SK-N-SH (cell line): ENCODE measurements around the gene NEDD8. TPM values are rescaled to one million over a fixed set of nuclear protein-coding genes. Genes with fewer than 3 reads are reported as not detected.

Source experiments
- CTCF ChIA-PET: fragments of 300-600, 350-600 bp; formaldehyde crosslinking; extraction: SDS; loops from one replicate; lab custom pipeline; 2021; lab: Yijun Ruan, JAX
- POLR2A ChIA-PET: fragments of 350-600 bp; sonication (Branson Sonifier 250); formaldehyde crosslinking; extraction: SDS; loops from one replicate; lab custom pipeline; 2020; ENCODE audit warnings: antibody characterized with exemption, inconsistent platforms; lab: Yijun Ruan, JAX
- DNase-seq: peaks from one replicate; pipeline ENCODE4 v3.0.0; 2012
- H2AFZ ChIP-seq: fragments of 200-600 bp; sonication (generic); 2 replicates; pipeline ENCODE4 v1.8.1; 2016; ENCODE audit warnings: antibody characterized with exemption, mild to moderate bottlenecking, low read depth
- H3F3A ChIP-seq: fragments of 200-600 bp; sonication (generic); replicated peaks from 2 replicates; pipeline ENCODE3; 2016; ENCODE audit warnings: antibody characterized with exemption, mild to moderate bottlenecking; ENCODE audit not compliant: insufficient read depth
- H3K27ac ChIP-seq, 2 experiments: fragments of 200-500 bp in 1 of 2; fragments of 200-600 bp in 1 of 2; sonication (Bioruptor generic) in 1 of 2; sonication (generic), shearing (Covaris generic) in 1 of 2; 2 replicates each; pipeline versions ENCODE4 v1.5.1 to v1.6.1; 2014 to 2016; ENCODE audit warnings: low read depth in 2 of 2, inconsistent platforms in 1 of 2, low read length in 1 of 2, mild to moderate bottlenecking in 1 of 2, mixed read lengths in 1 of 2
- H3K27me3 ChIP-seq: fragments of 200-600 bp; sonication (generic), shearing (Covaris generic); 2 replicates; pipeline ENCODE4 v1.6.1; 2016; ENCODE audit warnings: mixed run types; ENCODE audit not compliant: insufficient read depth
- H3K36me3 ChIP-seq, 2 experiments: fragments of 200-500 bp in 1 of 2; fragments of 200-600 bp in 1 of 2; sonication (Bioruptor generic) in 1 of 2; sonication (generic) in 1 of 2; replicated peaks in 1 of 2; 2 replicates each; pipeline versions ENCODE3 to v1.5.1; 2014 to 2016; ENCODE audit warnings: low read length in 1 of 2, mild to moderate bottlenecking in 1 of 2; ENCODE audit not compliant: insufficient read depth in 2 of 2, control insufficient read depth in 1 of 2
- H3K4me1 ChIP-seq, 2 experiments: fragments of 200-500 bp in 1 of 2; fragments of 200-600 bp in 1 of 2; sonication (Bioruptor generic) in 1 of 2; sonication (generic), shearing (Covaris generic) in 1 of 2; 2 replicates each; pipeline versions ENCODE4 v1.5.1 to v1.6.1; 2014 to 2016; ENCODE audit warnings: low read depth in 1 of 2, low read length in 1 of 2, mixed run types in 1 of 2; ENCODE audit not compliant: insufficient read depth in 2 of 2, control insufficient read depth in 1 of 2
- H3K4me2 ChIP-seq: fragments of 200-600 bp; sonication (generic), shearing (Covaris generic); 2 replicates; pipeline ENCODE4 v1.6.1; 2017; ENCODE audit warnings: mixed run types
- H3K4me3 ChIP-seq, 2 experiments: fragments of 200-500 bp in 1 of 2; fragments of 200-600 bp in 1 of 2; sonication (Bioruptor generic) in 1 of 2; sonication (generic), shearing (Covaris generic) in 1 of 2; 2 replicates each; pipeline versions ENCODE4 v1.5.1 to v1.8.1; 2014 to 2016; ENCODE audit warnings: low read depth in 2 of 2, inconsistent platforms in 1 of 2, low read length in 1 of 2, mild to moderate bottlenecking in 1 of 2, mixed read lengths in 1 of 2, moderate library complexity in 1 of 2
- H3K79me2 ChIP-seq: fragments of 200-600 bp; sonication (generic); 2 replicates; pipeline ENCODE4 v1.8.1; 2017; ENCODE audit warnings: mild to moderate bottlenecking; ENCODE audit not compliant: insufficient read depth
- H3K9ac ChIP-seq: fragments of 200-600 bp; sonication (generic); 2 replicates; pipeline ENCODE4 v1.6.1; 2017; ENCODE audit warnings: mixed run types
- H3K9me2 ChIP-seq: fragments of 200-600 bp; sonication (generic); 2 replicates; pipeline ENCODE4 v1.6.1; 2017; ENCODE audit warnings: mixed run types
- H3K9me3 ChIP-seq: fragments of 200-600 bp; sonication (generic); 2 replicates; pipeline ENCODE4 v1.6.1; 2017; ENCODE audit warnings: mixed run types, mild to moderate bottlenecking, moderate library complexity
- H4K20me1 ChIP-seq: fragments of 200-600 bp; sonication (generic); 2 replicates; pipeline ENCODE4 v1.6.1; 2017; ENCODE audit warnings: mild to moderate bottlenecking, mixed run types; ENCODE audit not compliant: insufficient read depth
- ELF1 ChIP-seq: IDR thresholded peaks from 2 replicates; pipeline ENCODE4 v1.4.0; 2012
- EP300 ChIP-seq, 2 experiments: IDR thresholded peaks; 2 replicates each; pipeline versions ENCODE4 v1.4.0 to v1.6.1; 2012; ENCODE audit warnings: borderline replicate concordance in 1 of 2, low read depth in 1 of 2, low read length in 1 of 2
- FOXJ3 ChIP-seq: sonication (generic); formaldehyde crosslinking; IDR thresholded peaks from 2 replicates; pipeline ENCODE4 v1.5.1; 2020; ENCODE audit warnings: mild to moderate bottlenecking, missing genetic modification reagents
- GATA2 ChIP-seq: sonication (generic); formaldehyde crosslinking; IDR thresholded peaks from 2 replicates; pipeline ENCODE4 v1.5.0; 2020; ENCODE audit warnings: mild to moderate bottlenecking, missing genetic modification reagents
- IRF3 ChIP-seq: fragments of 150-350 bp; IDR thresholded peaks from 2 replicates; pipeline ENCODE4 v1.6.1; 2016; ENCODE audit warnings: mild to moderate bottlenecking, low read depth, low read length
- JUND ChIP-seq: IDR thresholded peaks from 2 replicates; pipeline ENCODE4 v1.4.0; 2012
- MAX ChIP-seq: IDR thresholded peaks from 2 replicates; pipeline ENCODE4 v1.4.0; 2012; ENCODE audit warnings: low read depth
- MXI1 ChIP-seq: IDR thresholded peaks from 2 replicates; pipeline ENCODE4 v1.6.1; 2012; ENCODE audit warnings: mild to moderate bottlenecking, low read depth, low read length, improper control_type of control experiment
- NFIC ChIP-seq: IDR thresholded peaks from 2 replicates; pipeline ENCODE4 v1.4.0; 2012; ENCODE audit warnings: borderline replicate concordance
- PBX3 ChIP-seq: IDR thresholded peaks from 2 replicates; pipeline ENCODE4; 2012
- POLR2AphosphoS5 ChIP-seq: IDR thresholded peaks from 2 replicates; pipeline ENCODE4 v1.6.1; 2012; ENCODE audit warnings: low read depth, low read length
- RCOR1 ChIP-seq: fragments of 150-350 bp; IDR thresholded peaks from 2 replicates; pipeline ENCODE4 v1.6.1; 2017; ENCODE audit warnings: antibody characterized with exemption, low read length
- RFX5 ChIP-seq: IDR thresholded peaks from 2 replicates; pipeline ENCODE4 v1.6.1; 2012; ENCODE audit warnings: mild to moderate bottlenecking, improper control_type of control experiment, low read length
- SIN3A ChIP-seq: IDR thresholded peaks from 2 replicates; pipeline ENCODE4 v1.6.1; 2012; ENCODE audit warnings: low read depth, mild to moderate bottlenecking, low read length, moderate library complexity, borderline replicate concordance
- TCF12 ChIP-seq: IDR thresholded peaks from 2 replicates; pipeline ENCODE4 v1.4.0; 2012
- TEAD4 ChIP-seq: IDR thresholded peaks from 2 replicates; pipeline ENCODE4 v1.4.0; 2012; ENCODE audit warnings: mild to moderate bottlenecking, borderline replicate concordance; ENCODE audit not compliant: insufficient read depth
- USF1 ChIP-seq: IDR thresholded peaks from 2 replicates; pipeline ENCODE4 v1.4.0; 2012; ENCODE audit warnings: low read depth, borderline replicate concordance
- whole genome bisulfite sequencing: methylation state at CpG from one replicate; pipeline ENCODE4 v1.1.6; 2017; ENCODE audit warnings: low lambda C conversion rate; 5-methylcytosine and 5-hydroxymethylcytosine counted together
- polyA plus RNA-seq, 3 experiments: library from polyadenylated mRNA; depleted of rRNA; stranded (reverse); fragments of >200 nt; gene quantifications; 2 replicates each; pipeline ENCODE4 v1.2.3, GENCODE V29; 2012
- TF ChIP-seq, protein P1 (sequence below): IDR thresholded peaks from 2 replicates; pipeline ENCODE4 v1.4.0; 2012; ENCODE audit warnings: low read depth, borderline replicate concordance
- TF ChIP-seq, protein P2 (sequence below): fragments of 150-350 bp; IDR thresholded peaks from 2 replicates; pipeline ENCODE4 v1.6.1; 2017; ENCODE audit warnings: antibody characterized with exemption, low read length, low read depth, borderline replicate concordance

Gene NEDD8
- polyA plus RNA-seq, 1 of the 3 experiments (the other 2 are of a cell fraction), result 534 TPM

GRCh38 chr14:24189059-24189375 lies 43.1 kb downstream of the NEDD8 start:
- DNase-seq, result no peak
- POLR2A ChIA-PET, result interaction anchor here (0.6 to 3.2 kb wide), 10 partner anchors 9 to 54 kb away, joined by 3 to 10 read pairs (median 5); partner anchors contain the start of genes CHMP4A, EMC9, IRF9 and PSME2
- no peak for TF ChIP-seq GATA2 (CRISPR knock-in tag)
- TF ChIP-seq SIN3A, result no peak
- TF ChIP-seq RCOR1, result no peak
- TF ChIP-seq NFIC, result 0 out of 2 replicates have a peak, but pooled peaks have one; percentile 1
- H2AFZ ChIP-seq, result peak overlapping the region; percentile 82
- H3K9ac ChIP-seq, result peak overlapping the region; percentile 57; the same call in 1 of the 2 replicates
- 0% methylated on average over 3 of the region's 3 CpGs for WGBS
- peaks cover 9 to 21% of the 10 kb centered on the region in 2 experiments for H3K4me1 ChIP-seq
- peaks cover 46% of the 10 kb centered on the region for H3K79me2 ChIP-seq
- H4K20me1 ChIP-seq, result no peaks in the 10 kb centered on the region
- CTCF ChIA-PET, result interaction anchor here (0.8 to 2.6 kb wide), 7 partner anchors 28 to 243 kb away, joined by 3 to 8 read pairs (median 4); partner anchors contain the start of genes CIDEB, DCAF11, IRF9 and NRL
- no peaks in the 10 kb centered on the region for H3K9me3 ChIP-seq
- peak overlapping the region; percentile 72 to 82 for H3K27ac ChIP-seq
- H3K27me3 ChIP-seq, result no peaks in the 10 kb centered on the region
- peaks cover 36 to 58% of the 10 kb centered on the region in 2 experiments for H3K36me3 ChIP-seq
- peak overlapping the region; percentile 98 for H3K4me2 ChIP-seq
- H3K4me3 ChIP-seq, result peak overlapping the region; percentile 13 to 96; a peak in 3 of 4 replicates
- peaks cover 13% of the 10 kb centered on the region for H3F3A ChIP-seq
- no peaks in the 10 kb centered on the region for H3K9me2 ChIP-seq

GRCh38 chr14:24188251-24189058 lies 43.7 kb downstream of the NEDD8 start, which contains the start of gene IPO4:
Gene IPO4 (minus strand): TSS chr14:24188816. CDS start chr14:24188787, 29 bp downstream.
- H3K4me1 ChIP-seq, result peaks cover 9 to 21% of the 10 kb centered on the region in 2 experiments
- peaks cover 41% of the 10 kb centered on the region for H3K79me2 ChIP-seq
- no peaks in the 10 kb centered on the region for H4K20me1 ChIP-seq
- H2AFZ ChIP-seq, result peak within 1 kb of the TSS; percentile 82
- H3F3A ChIP-seq, result peaks cover 13% of the 10 kb centered on the region
- no peaks in the 10 kb centered on the region for H3K27me3 ChIP-seq
- peaks cover 35 to 64% of the 10 kb centered on the region in 2 experiments for H3K36me3 ChIP-seq
- H3K4me2 ChIP-seq, result peak within 1 kb of the TSS; percentile 98
- WGBS, result 1% methylated on average over 50 of the region's 65 CpGs
- peak within 1 kb of the TSS; percentile 72 to 89 for H3K27ac ChIP-seq
- peak; percentile 97 for DNase-seq
- POLR2A ChIA-PET, result interaction anchor here (0.6 to 3.2 kb wide), 12 partner anchors 8 to 1299 kb away, joined by 3 to 10 read pairs (median 5); partner anchors contain the start of genes CHMP4A, CIDEB, EMC9 and IRF9
- H3K9ac ChIP-seq, result peak within 1 kb of the TSS; percentile 76
- H3K9me2 ChIP-seq, result no peaks in the 10 kb centered on the region
- no peaks in the 10 kb centered on the region for H3K9me3 ChIP-seq
- H3K4me3 ChIP-seq, result peak within 1 kb of the TSS; percentile 88 to 96
- CTCF ChIA-PET, result interaction anchor here (0.8 to 2.6 kb wide), 8 partner anchors 27 to 243 kb away, joined by 3 to 14 read pairs (median 4); partner anchors contain the start of genes CIDEB, DCAF11, IRF9 and NRL
- peak; percentile 100 for TF ChIP-seq MAX
- peak; percentile 48; the same call in 1 of the 2 replicates for TF ChIP-seq IRF3
- TF ChIP-seq TEAD4, result 0 out of 2 replicates have a peak, but pooled peaks have one; percentile 13
- peak; percentile 36; the same call in 1 of the 2 replicates for TF ChIP-seq TCF12
- peak; percentile 100 for TF ChIP-seq MXI1
- peak; percentile 84 for TF ChIP-seq USF1
- peak; percentile 99 for TF ChIP-seq SIN3A
- peak; percentile 82 for TF ChIP-seq ELF1
- TF ChIP-seq, protein P1, sequence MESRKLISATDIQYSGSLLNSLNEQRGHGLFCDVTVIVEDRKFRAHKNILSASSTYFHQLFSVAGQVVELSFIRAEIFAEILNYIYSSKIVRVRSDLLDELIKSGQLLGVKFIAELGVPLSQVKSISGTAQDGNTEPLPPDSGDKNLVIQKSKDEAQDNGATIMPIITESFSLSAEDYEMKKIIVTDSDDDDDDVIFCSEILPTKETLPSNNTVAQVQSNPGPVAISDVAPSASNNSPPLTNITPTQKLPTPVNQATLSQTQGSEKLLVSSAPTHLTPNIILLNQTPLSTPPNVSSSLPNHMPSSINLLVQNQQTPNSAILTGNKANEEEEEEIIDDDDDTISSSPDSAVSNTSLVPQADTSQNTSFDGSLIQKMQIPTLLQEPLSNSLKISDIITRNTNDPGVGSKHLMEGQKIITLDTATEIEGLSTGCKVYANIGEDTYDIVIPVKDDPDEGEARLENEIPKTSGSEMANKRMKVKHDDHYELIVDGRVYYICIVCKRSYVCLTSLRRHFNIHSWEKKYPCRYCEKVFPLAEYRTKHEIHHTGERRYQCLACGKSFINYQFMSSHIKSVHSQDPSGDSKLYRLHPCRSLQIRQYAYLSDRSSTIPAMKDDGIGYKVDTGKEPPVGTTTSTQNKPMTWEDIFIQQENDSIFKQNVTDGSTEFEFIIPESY, result peak; percentile 79; the same call in 1 of the 2 replicates
- TF ChIP-seq, protein P2, sequence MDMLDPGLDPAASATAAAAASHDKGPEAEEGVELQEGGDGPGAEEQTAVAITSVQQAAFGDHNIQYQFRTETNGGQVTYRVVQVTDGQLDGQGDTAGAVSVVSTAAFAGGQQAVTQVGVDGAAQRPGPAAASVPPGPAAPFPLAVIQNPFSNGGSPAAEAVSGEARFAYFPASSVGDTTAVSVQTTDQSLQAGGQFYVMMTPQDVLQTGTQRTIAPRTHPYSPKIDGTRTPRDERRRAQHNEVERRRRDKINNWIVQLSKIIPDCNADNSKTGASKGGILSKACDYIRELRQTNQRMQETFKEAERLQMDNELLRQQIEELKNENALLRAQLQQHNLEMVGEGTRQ, result peak; percentile 52; the same call in 1 of the 2 replicates
- TF ChIP-seq POLR2AphosphoS5, result peak; percentile 89
- peak; percentile 4 to 31; a peak in 1 of 4 replicates for TF ChIP-seq EP300 (IDR thresholded peaks at IDR 0.05; ENCODE audit: borderline replicate concordance in 1 of 2, low read depth in 1 of 2, low read length in 1 of 2)
- peak; percentile 67 for TF ChIP-seq PBX3
- TF ChIP-seq RFX5, result no peak; the same call in 1 of the 2 replicates
- TF ChIP-seq JUND, result peak; percentile 21; the same call in 1 of the 2 replicates
- TF ChIP-seq FOXJ3 (CRISPR knock-in tag), result no peak
